Aorta (tissue), 5 donors: ENCODE results near the gene HMG20A. TPM values are rescaled to one million over a fixed set of nuclear protein-coding genes. Genes with fewer than 3 reads are reported as not detected.
"Not testable (repeated sequence)": the region's sequence is repeated elsewhere in the genome, so short reads cannot be mapped to it uniquely, and the experiment has no call there.

Source experiments
- ATAC-seq: fragments of 200-7000 bp; cut with Tn5 transposase; one replicate; pipeline ENCODE4 v1.9.1; 2022; ENCODE audit warnings: moderate library complexity; ENCODE audit not compliant: low FRiP score
- DNase-seq, 2 donors: peaks; one replicate each; pipeline ENCODE4 v3.0.0-alpha.2; 2020
- H3K27ac ChIP-seq, 2 donors: one replicate each; pipeline ENCODE4 v1.5.1; 2013; ENCODE audit warnings: low read length in 2 of 2, mild to moderate bottlenecking in 2 of 2, moderate library complexity in 2 of 2, control low read depth in 1 of 2, inconsistent platforms in 1 of 2, low read depth in 1 of 2
- H3K27me3 ChIP-seq, 2 donors: one replicate each; pipeline ENCODE4 v1.6.1; 2013; ENCODE audit warnings: control low read depth in 1 of 2, low read length in 1 of 2, mild to moderate bottlenecking in 1 of 2, moderate library complexity in 1 of 2; ENCODE audit not compliant: insufficient read depth in 2 of 2, control insufficient read depth in 1 of 2
- H3K36me3 ChIP-seq, 2 donors: one replicate each; pipeline ENCODE4 v1.6.1; 2013; ENCODE audit warnings: control low read depth in 1 of 2, low read length in 1 of 2, mild to moderate bottlenecking in 1 of 2; ENCODE audit not compliant: insufficient read depth in 2 of 2, control insufficient read depth in 1 of 2
- H3K4me1 ChIP-seq, 2 donors: one replicate each; pipeline ENCODE4 v1.6.1; 2013; ENCODE audit warnings: low read length in 2 of 2, control low read depth in 1 of 2, mild to moderate bottlenecking in 1 of 2, moderate library complexity in 1 of 2; ENCODE audit not compliant: insufficient read depth in 2 of 2, control insufficient read depth in 1 of 2
- H3K4me3 ChIP-seq, 2 donors: one replicate each; pipeline ENCODE4 v1.5.1; 2013; ENCODE audit warnings: low read length in 2 of 2, control low read depth in 1 of 2, mild to moderate bottlenecking in 1 of 2
- H3K9me3 ChIP-seq: one replicate; pipeline ENCODE4 v1.6.1; 2013; ENCODE audit warnings: mild to moderate bottlenecking, low read length; ENCODE audit not compliant: control insufficient read depth
- WGBS, 2 donors: extraction: QIAGEN DNeasy Blood & Tissue Kit; methylation state at CpG; one replicate each; pipeline ENCODE4 v1.1.7; 2013; 5-methylcytosine and 5-hydroxymethylcytosine counted together
- intact Hi-C, 2 donors: fragments of 100-400 bp; cut with DNase I; formaldehyde crosslinking; loops; one replicate each; pipeline versions ENCODE4 v1.14.2 to v1.15.0; 2022
- polyA plus RNA-seq, 2 donors: library from polyadenylated mRNA; stranded (reverse); fragments of 200-250 nt; gene quantifications; one replicate each; pipeline ENCODE4 v1.2.3, GENCODE V29; 2013
- total RNA-seq, 2 donors: library from RNA; stranded (reverse); fragmentation: NEBNext Ultra II Directional; extraction: Animal tissue kit (Norgen Biotek cat#: 25700); gene quantifications; one replicate each; pipeline ENCODE4 v1.2.1, GENCODE V29; 2021
- donor health status: healthy with polysubstance abuse.
- donor health status: Bipolar disorder and iron deficiency.
- donor health status: DM: no; HTN: no; CAD: no.
- donor health status: DM: no; HTN: no; CAD: no.
- donor health status: DM: yes; HTN: yes; CAD: no.

HMG20A gene
- total and polyA plus RNA-seq, 4 donors: 11.6 to 44.2 (median 22.4) TPM

GRCh38 chr15:77400258-77400657 is 20.4 kb upstream of the HMG20A start:
- no peak for ATAC-seq
- DNase-seq: no peak
- no peak overlapping the region for H3K27ac ChIP-seq
- intact Hi-C loops: no loop called here
- no peaks in the 10 kb centered on the region for H3K9me3 ChIP-seq
- H3K27me3 ChIP-seq: no peaks in the 10 kb centered on the region
- no peak overlapping the region for H3K4me3 ChIP-seq
- no peaks in the 10 kb centered on the region for H3K4me1 ChIP-seq
- 93 to 98% methylated on average over 1 of the region's 1 CpG for WGBS, 2 donors
- H3K36me3 ChIP-seq: no peaks in the 10 kb centered on the region

GRCh38 chr15:77402740-77403379 is 17.8 kb upstream of the HMG20A start:
- ATAC-seq (no peak), DNase-seq (no peak)
- Histone ChIP-seq H3K27me3 (no peaks in the 10 kb centered on the region), H3K36me3 (no peaks in the 10 kb centered on the region), H3K27ac (no peak overlapping the region), H3K4me3 (no peak overlapping the region), H3K4me1 (no peaks in the 10 kb centered on the region), H3K9me3 (no peaks in the 10 kb centered on the region)
- intact Hi-C loops: no loop called here
- WGBS, 2 donors: 3 to 5% methylated on average over 1 of the region's 1 CpG

GRCh38 chr15:77406173-77406759 is 14.4 kb upstream of the HMG20A start:
- ATAC-seq, intact Hi-C loops, H3K36me3 ChIP-seq, DNase-seq, H3K27me3 ChIP-seq, H3K27ac ChIP-seq, H3K4me3 ChIP-seq, H3K4me1 ChIP-seq, H3K9me3 ChIP-seq: not testable (repeated sequence)
- 91 to 95% methylated on average over 1 of the region's 1 CpG for WGBS, 2 donors

GRCh38 chr15:77406846-77407245 is 13.8 kb upstream of the HMG20A start:
- Histone ChIP-seq H3K27ac (no peak overlapping the region), H3K9me3 (no peaks in the 10 kb centered on the region), H3K4me1 (no peaks in the 10 kb centered on the region), H3K36me3 (no peaks in the 10 kb centered on the region), H3K4me3 (no peak overlapping the region), H3K27me3 (no peaks in the 10 kb centered on the region)
- DNase-seq: no peak
- intact Hi-C loops: no loop called here
- WGBS, 2 donors: 90 to 93% methylated on average over 4 of the region's 4 CpGs
- ATAC-seq: no peak

GRCh38 chr15:77409259-77410156 is 11.2 kb upstream of the HMG20A start:
- H3K9me3 ChIP-seq: no peaks in the 10 kb centered on the region
- H3K4me1 ChIP-seq: no peaks in the 10 kb centered on the region
- 69 to 74% methylated on average over 4 of the region's 4 CpGs for WGBS, 2 donors
- no peak overlapping the region for H3K27ac ChIP-seq
- H3K27me3 ChIP-seq: no peaks in the 10 kb centered on the region
- ATAC-seq: no peak
- H3K36me3 ChIP-seq: no peaks in the 10 kb centered on the region
- H3K4me3 ChIP-seq: no peak overlapping the region
- no peak for DNase-seq
- intact Hi-C loops: no loop called here

- ATAC-seq, intact Hi-C loops, H3K4me3 ChIP-seq, H3K4me1 ChIP-seq, H3K27ac ChIP-seq, H3K9me3 ChIP-seq, H3K27me3 ChIP-seq, H3K36me3 ChIP-seq, DNase-seq: not testable (repeated sequence)
- 92% methylated on average over 7 of the region's 7 CpGs for WGBS, 2 donors
Measured at GRCh38 chr15:77410157-77410500, 10.6 kb upstream of the HMG20A start.

GRCh38 chr15:77410701-77411618 is 9.7 kb upstream of the HMG20A start:
- no peak for ATAC-seq
- Histone ChIP-seq H3K4me1 (no peaks in the 10 kb centered on the region), H3K27ac (no peak overlapping the region), H3K36me3 (no peaks in the 10 kb centered on the region), H3K27me3 (no peaks in the 10 kb centered on the region), H3K4me3 (no peak overlapping the region), H3K9me3 (no peaks in the 10 kb centered on the region)
- no peak for DNase-seq
- WGBS, 2 donors: 90 to 91% methylated on average over 7 of the region's 7 CpGs
- intact Hi-C loops: no loop called here

- no peaks in the 10 kb centered on the region for H3K36me3 ChIP-seq
- no peaks in the 10 kb centered on the region for H3K27me3 ChIP-seq
- no peak overlapping the region for H3K4me3 ChIP-seq
- H3K4me1 ChIP-seq: no peaks in the 10 kb centered on the region
- H3K27ac ChIP-seq: no peak overlapping the region
- no peaks in the 10 kb centered on the region for H3K9me3 ChIP-seq
- no peak for ATAC-seq
- no peak for DNase-seq
- 97 to 100% methylated on average over 3 of the region's 3 CpGs for WGBS, 2 donors
- intact Hi-C loops: no loop called here
Measured at GRCh38 chr15:77411619-77411976, 9.1 kb upstream of the HMG20A start.
